ENCODE results near the gene LRRC36.

Gene LRRC36

GRCh38 chr16:67327743-67328142 lies 1.1 kb downstream of the LRRC36 start:
- Histone ChIP-seq H3F3A (ENCODE audit: control insufficient read depth, insufficient read depth) (peaks cover 5% of the 10 kb centered on the region; the same call in 1 of the 2 replicates), H3K9me2 (replicated peaks; ENCODE audit: control insufficient read depth, low read length) (no peaks in the 10 kb centered on the region), H3K4me2 (ENCODE audit: low read length) (no peak overlapping the region), H3K79me2 (ENCODE audit: control insufficient read depth, low read length) (no peaks in the 10 kb centered on the region), H3K4me3 (ENCODE audit: low read length) (no peak overlapping the region), H3K27me3 (ENCODE audit: control insufficient read depth, low read length) (peaks cover 7% of the 10 kb centered on the region; the same call in 1 of the 2 replicates), H3K36me3 (ENCODE audit: control insufficient read depth, low read length) (no peaks in the 10 kb centered on the region), H3K9me3 (ENCODE audit: control insufficient read depth, insufficient read depth, low read length) (no peaks in the 10 kb centered on the region), H3K4me1 (ENCODE audit: control insufficient read depth, low read length) (peaks cover 4% of the 10 kb centered on the region), H3K27ac (ENCODE audit: low read depth, low read length) (no peak overlapping the region), H4K20me1 (ENCODE audit: control insufficient read depth, insufficient read depth, low read depth, low read length) (no peaks in the 10 kb centered on the region)
- TF ChIP-seq CTCF (IDR thresholded peaks at IDR 0.05; ENCODE audit: low read depth, low read length, poor library complexity, severe bottlenecking), result no peak
- no peak for TF ChIP-seq EZH2phosphoT487 (IDR thresholded peaks at IDR 0.05; ENCODE audit: borderline replicate concordance, low read length)

GRCh38 chr16:67329901-67330300 lies 3.3 kb downstream of the LRRC36 start:
- Histone ChIP-seq H4K20me1 (ENCODE audit: control insufficient read depth, insufficient read depth, low read depth, low read length) (no peaks in the 10 kb centered on the region), H3K79me2 (ENCODE audit: control insufficient read depth, low read length) (no peaks in the 10 kb centered on the region), H3K4me3 (ENCODE audit: low read length) (no peak overlapping the region), H3K9me3 (ENCODE audit: control insufficient read depth, insufficient read depth, low read length) (no peaks in the 10 kb centered on the region), H3F3A (ENCODE audit: control insufficient read depth, insufficient read depth) (0 out of 2 replicates have a peak, but pooled peaks cover under 1% of the 10 kb centered on the region), H3K4me1 (ENCODE audit: control insufficient read depth, low read length) (peaks cover under 1% of the 10 kb centered on the region), H3K4me2 (ENCODE audit: low read length) (no peak overlapping the region), H3K9me2 (replicated peaks; ENCODE audit: control insufficient read depth, low read length) (no peaks in the 10 kb centered on the region), H3K27ac (ENCODE audit: low read depth, low read length) (no peak overlapping the region), H3K36me3 (ENCODE audit: control insufficient read depth, low read length) (no peaks in the 10 kb centered on the region), H3K27me3 (ENCODE audit: control insufficient read depth, low read length) (peaks cover 2% of the 10 kb centered on the region; the same call in 1 of the 2 replicates)
- TF ChIP-seq EZH2phosphoT487 (IDR thresholded peaks at IDR 0.05; ENCODE audit: borderline replicate concordance, low read length) (no peak), CTCF (IDR thresholded peaks at IDR 0.05; ENCODE audit: low read depth, low read length, poor library complexity, severe bottlenecking) (no peak)

- TF ChIP-seq EZH2phosphoT487 (IDR thresholded peaks at IDR 0.05; ENCODE audit: borderline replicate concordance, low read length) (no peak), CTCF (IDR thresholded peaks at IDR 0.05; ENCODE audit: low read depth, low read length, poor library complexity, severe bottlenecking) (no peak)
- no peaks in the 10 kb centered on the region for H3K9me2 ChIP-seq (replicated peaks; ENCODE audit: control insufficient read depth, low read length)
- peaks cover 6% of the 10 kb centered on the region; the same call in 1 of the 2 replicates for H3K27me3 ChIP-seq (ENCODE audit: control insufficient read depth, low read length)
- H3F3A ChIP-seq (ENCODE audit: control insufficient read depth, insufficient read depth), result no peaks in the 10 kb centered on the region
- H3K79me2 ChIP-seq (ENCODE audit: control insufficient read depth, low read length), result no peaks in the 10 kb centered on the region
- H3K4me1 ChIP-seq (ENCODE audit: control insufficient read depth, low read length), result no peaks in the 10 kb centered on the region
- H4K20me1 ChIP-seq (ENCODE audit: control insufficient read depth, insufficient read depth, low read depth, low read length), result no peaks in the 10 kb centered on the region
- H3K4me2 ChIP-seq (ENCODE audit: low read length), result no peak overlapping the region
- no peaks in the 10 kb centered on the region for H3K36me3 ChIP-seq (ENCODE audit: control insufficient read depth, low read length)
- no peaks in the 10 kb centered on the region for H3K9me3 ChIP-seq (ENCODE audit: control insufficient read depth, insufficient read depth, low read length)
- no peak overlapping the region for H3K27ac ChIP-seq (ENCODE audit: low read depth, low read length)
- H3K4me3 ChIP-seq (ENCODE audit: low read length), result no peak overlapping the region
These were observed 6.7 kb downstream of the LRRC36 start for GRCh38 chr16:67333315-67333714.
